GM23338 (cell line): ENCODE measurements around the gene FBP1. TPM values are rescaled to one million over a fixed set of nuclear protein-coding genes. Genes with fewer than 3 reads are reported as not detected.

ENCODE experiments used
- ATAC-seq: fragments of 200-7000 bp; cut with Tn5 transposase; 3 replicates; pipeline ENCODE4 v1.9.1; 2020
- DNase-seq: peaks from one replicate; pipeline ENCODE4 v3.0.0-alpha.2; 2015; ENCODE audit warnings: low spot score
- H2AFZ ChIP-seq: fragments of 200-600 bp; sonication (generic); 2 replicates; pipeline ENCODE4 v1.8.0; 2016; ENCODE audit warnings: antibody characterized with exemption, mild to moderate bottlenecking, moderate library complexity
- H3F3A ChIP-seq: fragments of 200-600 bp; sonication (generic); replicated peaks from 2 replicates; pipeline ENCODE4 v1.8.0; 2017; ENCODE audit warnings: antibody characterized with exemption, mixed run types, low read depth
- H3K27ac ChIP-seq: fragments of 200-600 bp; sonication (generic); 2 replicates; pipeline ENCODE4 v1.6.1; 2016; ENCODE audit warnings: low read depth
- H3K27me3 ChIP-seq: fragments of 200-600 bp; sonication (generic); 2 replicates; pipeline ENCODE4 v1.8.0; 2016; ENCODE audit warnings: mild to moderate bottlenecking, mixed run types, moderate library complexity; ENCODE audit not compliant: insufficient read depth
- H3K36me3 ChIP-seq: fragments of 200-600 bp; sonication (generic); 2 replicates; pipeline ENCODE4 v1.8.0; 2016; ENCODE audit warnings: mild to moderate bottlenecking; ENCODE audit not compliant: insufficient read depth
- H3K4me1 ChIP-seq: fragments of 200-600 bp; sonication (generic); 2 replicates; pipeline ENCODE4 v1.8.0; 2016; ENCODE audit warnings: mild to moderate bottlenecking, moderate library complexity; ENCODE audit not compliant: insufficient read depth
- H3K4me2 ChIP-seq: fragments of 200-600 bp; sonication (generic); 2 replicates; pipeline ENCODE4 v1.7.1; 2017; ENCODE audit warnings: mixed run types
- H3K4me3 ChIP-seq: fragments of 200-600 bp; sonication (generic); 2 replicates; pipeline ENCODE4 v1.6.1; 2016; ENCODE audit warnings: mixed run types
- H3K79me2 ChIP-seq: fragments of 200-600 bp; sonication (generic); replicated peaks from 2 replicates; pipeline ENCODE4 v1.8.0; 2017; ENCODE audit warnings: mild to moderate bottlenecking; ENCODE audit not compliant: insufficient read depth
- H3K9me2 ChIP-seq: fragments of 200-600 bp; sonication (generic); 2 replicates; pipeline ENCODE4 v1.8.0; 2017; ENCODE audit not compliant: insufficient read depth
- H4K20me1 ChIP-seq: fragments of 200-600 bp; sonication (generic); replicated peaks from 2 replicates; pipeline ENCODE4 v1.8.0; 2017; ENCODE audit warnings: mild to moderate bottlenecking; ENCODE audit not compliant: insufficient read depth
- H3K27ac Mint-ChIP-seq: 2 replicates; pipeline ENCODE4 v1.8.0; 2020; ENCODE audit warnings: inconsistent platforms, mild to moderate bottlenecking, moderate library complexity, mixed read lengths
- H3K27me3 Mint-ChIP-seq: 3 replicates; pipeline ENCODE4 v1.8.0; 2022; ENCODE audit warnings: low read depth, mild to moderate bottlenecking, moderate library complexity, mixed read lengths, inconsistent platforms; ENCODE audit not compliant: insufficient read depth, poor library complexity
- H3K36me3 Mint-ChIP-seq: 3 replicates; pipeline ENCODE4 v1.8.0; 2021; ENCODE audit warnings: low read depth, mild to moderate bottlenecking, inconsistent platforms, moderate library complexity, mixed read lengths
- H3K4me1 Mint-ChIP-seq: 3 replicates; pipeline ENCODE4 v1.8.0; 2020; ENCODE audit warnings: mild to moderate bottlenecking, inconsistent platforms, mixed read lengths
- H3K4me3 Mint-ChIP-seq: 3 replicates; pipeline ENCODE4 v1.8.0; 2021; ENCODE audit warnings: moderate library complexity, mild to moderate bottlenecking, inconsistent platforms, mixed read lengths
- H3K9me3 Mint-ChIP-seq: 3 replicates; pipeline ENCODE4 v1.8.0; 2020; ENCODE audit warnings: moderate library complexity, mild to moderate bottlenecking, inconsistent platforms, mixed read lengths
- CREB1 ChIP-seq: fragments of 250-450 bp; sonication (Bioruptor Pico); IDR thresholded peaks from 2 replicates; pipeline ENCODE4 v1.5.0; 2020; ENCODE audit warnings: low read depth, mild to moderate bottlenecking, moderate library complexity
- EZH2phosphoT487 ChIP-seq: fragments of 200-600 bp; sonication (generic); IDR thresholded peaks from one replicate; pipeline ENCODE4 v1.8.1; 2018; ENCODE audit warnings: antibody characterized with exemption; ENCODE audit not compliant: unreplicated experiment
- NANOG ChIP-seq: IDR thresholded peaks from 2 replicates; pipeline ENCODE4 v1.6.1; 2016; ENCODE audit warnings: antibody characterized with exemption, borderline replicate concordance
- POLR2AphosphoS5 ChIP-seq: IDR thresholded peaks from 2 replicates; pipeline ENCODE4 v1.6.1; 2016; ENCODE audit warnings: antibody characterized with exemption, low read depth
- STAT1 ChIP-seq: IDR thresholded peaks from one replicate; pipeline ENCODE4 v1.6.1; 2016; ENCODE audit warnings: antibody characterized with exemption; ENCODE audit not compliant: unreplicated experiment
- ZNF114 ChIP-seq: fragments of 250-450 bp; sonication (Bioruptor Pico); IDR thresholded peaks from 2 replicates; pipeline ENCODE4 v1.5.0; 2020; ENCODE audit warnings: mild to moderate bottlenecking, moderate library complexity
- ZNF331 ChIP-seq: fragments of 250-450 bp; sonication (Bioruptor Pico); IDR thresholded peaks from 2 replicates; pipeline ENCODE4 v1.5.0; 2020; ENCODE audit warnings: low read depth, mild to moderate bottlenecking, moderate library complexity
- polyA plus RNA-seq: library from polyadenylated mRNA; unstranded; fragments of >200 nt; fragmentation: Nextera tagmentation; extraction: Ambion mirVana; gene quantifications from 2 replicates; pipeline ENCODE4 v1.2.1, GENCODE V29; 2016
- total RNA-seq: library from RNA; depleted of rRNA; stranded (reverse); fragments of >200 nt; shearing (Covaris generic); gene quantifications from 2 replicates; pipeline ENCODE4 v1.2.3, GENCODE V29; 2014
- TF ChIP-seq, protein P1 (sequence below): fragments of 250-450 bp; sonication (Bioruptor Pico); IDR thresholded peaks from 2 replicates; pipeline ENCODE4 v1.5.0; 2020; ENCODE audit warnings: mild to moderate bottlenecking, moderate library complexity
- TF ChIP-seq, protein P2 (sequence below), 2 experiments: fragments of 200-600 bp in 1 of 2; sonication (generic) in 1 of 2; conservative IDR thresholded peaks; 2 replicates each; pipeline versions ENCODE4 v1.5.1 to v1.6.1; 2016 to 2017; ENCODE audit warnings: antibody characterized with exemption in 2 of 2, low read depth in 2 of 2, mild to moderate bottlenecking in 2 of 2, moderate library complexity in 1 of 2
- TF ChIP-seq, protein P3 (sequence below): IDR thresholded peaks from one replicate; pipeline ENCODE4 v1.6.1; 2018; ENCODE audit warnings: antibody characterized with exemption; ENCODE audit not compliant: unreplicated experiment

Gene FBP1
- total and polyA plus RNA-seq, 2 experiments from 2014 or later = 3.0 to 3.3 TPM

DNA sequence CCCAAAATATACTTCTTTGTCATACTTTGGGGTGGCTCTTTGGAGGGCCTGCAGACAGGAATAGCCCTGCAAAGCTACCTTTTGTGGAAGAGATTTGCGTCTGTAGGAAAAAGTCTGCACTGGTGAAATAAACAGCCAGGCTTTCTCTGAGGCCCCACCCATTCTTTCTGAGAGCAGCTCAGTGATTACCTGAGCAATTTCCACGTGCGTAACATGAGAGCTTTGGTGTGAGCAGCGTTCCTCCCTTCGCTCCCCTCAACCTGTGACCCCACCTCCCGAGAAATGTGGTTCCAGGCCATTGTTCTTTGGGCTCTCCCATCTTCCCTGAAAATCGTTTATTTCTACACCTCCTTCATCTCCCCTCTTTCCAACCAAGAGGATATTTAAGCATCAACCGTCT, 23.8 kb upstream of the FBP1 start (continued):
- TF ChIP-seq, protein P1, sequence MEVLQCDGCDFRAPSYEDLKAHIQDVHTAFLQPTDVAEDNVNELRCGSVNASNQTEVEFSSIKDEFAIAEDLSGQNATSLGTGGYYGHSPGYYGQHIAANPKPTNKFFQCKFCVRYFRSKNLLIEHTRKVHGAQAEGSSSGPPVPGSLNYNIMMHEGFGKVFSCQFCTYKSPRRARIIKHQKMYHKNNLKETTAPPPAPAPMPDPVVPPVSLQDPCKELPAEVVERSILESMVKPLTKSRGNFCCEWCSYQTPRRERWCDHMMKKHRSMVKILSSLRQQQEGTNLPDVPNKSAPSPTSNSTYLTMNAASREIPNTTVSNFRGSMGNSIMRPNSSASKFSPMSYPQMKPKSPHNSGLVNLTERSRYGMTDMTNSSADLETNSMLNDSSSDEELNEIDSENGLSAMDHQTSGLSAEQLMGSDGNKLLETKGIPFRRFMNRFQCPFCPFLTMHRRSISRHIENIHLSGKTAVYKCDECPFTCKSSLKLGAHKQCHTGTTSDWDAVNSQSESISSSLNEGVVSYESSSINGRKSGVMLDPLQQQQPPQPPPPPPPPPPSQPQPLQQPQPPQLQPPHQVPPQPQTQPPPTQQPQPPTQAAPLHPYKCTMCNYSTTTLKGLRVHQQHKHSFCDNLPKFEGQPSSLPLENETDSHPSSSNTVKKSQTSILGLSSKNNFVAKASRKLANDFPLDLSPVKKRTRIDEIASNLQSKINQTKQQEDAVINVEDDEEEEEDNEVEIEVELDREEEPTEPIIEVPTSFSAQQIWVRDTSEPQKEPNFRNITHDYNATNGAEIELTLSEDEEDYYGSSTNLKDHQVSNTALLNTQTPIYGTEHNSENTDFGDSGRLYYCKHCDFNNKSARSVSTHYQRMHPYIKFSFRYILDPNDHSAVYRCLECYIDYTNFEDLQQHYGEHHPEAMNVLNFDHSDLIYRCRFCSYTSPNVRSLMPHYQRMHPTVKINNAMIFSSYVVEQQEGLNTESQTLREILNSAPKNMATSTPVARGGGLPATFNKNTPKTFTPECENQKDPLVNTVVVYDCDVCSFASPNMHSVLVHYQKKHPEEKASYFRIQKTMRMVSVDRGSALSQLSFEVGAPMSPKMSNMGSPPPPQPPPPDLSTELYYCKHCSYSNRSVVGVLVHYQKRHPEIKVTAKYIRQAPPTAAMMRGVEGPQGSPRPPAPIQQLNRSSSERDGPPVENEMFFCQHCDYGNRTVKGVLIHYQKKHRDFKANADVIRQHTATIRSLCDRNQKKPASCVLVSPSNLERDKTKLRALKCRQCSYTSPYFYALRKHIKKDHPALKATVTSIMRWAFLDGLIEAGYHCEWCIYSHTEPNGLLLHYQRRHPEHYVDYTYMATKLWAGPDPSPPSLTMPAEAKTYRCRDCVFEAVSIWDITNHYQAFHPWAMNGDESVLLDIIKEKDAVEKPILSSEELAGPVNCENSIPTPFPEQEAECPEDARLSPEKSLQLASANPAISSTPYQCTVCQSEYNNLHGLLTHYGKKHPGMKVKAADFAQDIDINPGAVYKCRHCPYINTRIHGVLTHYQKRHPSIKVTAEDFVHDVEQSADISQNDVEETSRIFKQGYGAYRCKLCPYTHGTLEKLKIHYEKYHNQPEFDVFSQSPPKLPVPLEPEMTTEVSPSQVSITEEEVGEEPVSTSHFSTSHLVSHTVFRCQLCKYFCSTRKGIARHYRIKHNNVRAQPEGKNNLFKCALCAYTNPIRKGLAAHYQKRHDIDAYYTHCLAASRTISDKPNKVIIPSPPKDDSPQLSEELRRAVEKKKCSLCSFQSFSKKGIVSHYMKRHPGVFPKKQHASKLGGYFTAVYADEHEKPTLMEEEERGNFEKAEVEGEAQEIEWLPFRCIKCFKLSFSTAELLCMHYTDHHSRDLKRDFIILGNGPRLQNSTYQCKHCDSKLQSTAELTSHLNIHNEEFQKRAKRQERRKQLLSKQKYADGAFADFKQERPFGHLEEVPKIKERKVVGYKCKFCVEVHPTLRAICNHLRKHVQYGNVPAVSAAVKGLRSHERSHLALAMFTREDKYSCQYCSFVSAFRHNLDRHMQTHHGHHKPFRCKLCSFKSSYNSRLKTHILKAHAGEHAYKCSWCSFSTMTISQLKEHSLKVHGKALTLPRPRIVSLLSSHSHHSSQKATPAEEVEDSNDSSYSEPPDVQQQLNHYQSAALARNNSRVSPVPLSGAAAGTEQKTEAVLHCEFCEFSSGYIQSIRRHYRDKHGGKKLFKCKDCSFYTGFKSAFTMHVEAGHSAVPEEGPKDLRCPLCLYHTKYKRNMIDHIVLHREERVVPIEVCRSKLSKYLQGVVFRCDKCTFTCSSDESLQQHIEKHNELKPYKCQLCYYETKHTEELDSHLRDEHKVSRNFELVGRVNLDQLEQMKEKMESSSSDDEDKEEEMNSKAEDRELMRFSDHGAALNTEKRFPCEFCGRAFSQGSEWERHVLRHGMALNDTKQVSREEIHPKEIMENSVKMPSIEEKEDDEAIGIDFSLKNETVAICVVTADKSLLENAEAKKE (CRISPR knock-in tag) = no peak
- TF ChIP-seq, protein P2, sequence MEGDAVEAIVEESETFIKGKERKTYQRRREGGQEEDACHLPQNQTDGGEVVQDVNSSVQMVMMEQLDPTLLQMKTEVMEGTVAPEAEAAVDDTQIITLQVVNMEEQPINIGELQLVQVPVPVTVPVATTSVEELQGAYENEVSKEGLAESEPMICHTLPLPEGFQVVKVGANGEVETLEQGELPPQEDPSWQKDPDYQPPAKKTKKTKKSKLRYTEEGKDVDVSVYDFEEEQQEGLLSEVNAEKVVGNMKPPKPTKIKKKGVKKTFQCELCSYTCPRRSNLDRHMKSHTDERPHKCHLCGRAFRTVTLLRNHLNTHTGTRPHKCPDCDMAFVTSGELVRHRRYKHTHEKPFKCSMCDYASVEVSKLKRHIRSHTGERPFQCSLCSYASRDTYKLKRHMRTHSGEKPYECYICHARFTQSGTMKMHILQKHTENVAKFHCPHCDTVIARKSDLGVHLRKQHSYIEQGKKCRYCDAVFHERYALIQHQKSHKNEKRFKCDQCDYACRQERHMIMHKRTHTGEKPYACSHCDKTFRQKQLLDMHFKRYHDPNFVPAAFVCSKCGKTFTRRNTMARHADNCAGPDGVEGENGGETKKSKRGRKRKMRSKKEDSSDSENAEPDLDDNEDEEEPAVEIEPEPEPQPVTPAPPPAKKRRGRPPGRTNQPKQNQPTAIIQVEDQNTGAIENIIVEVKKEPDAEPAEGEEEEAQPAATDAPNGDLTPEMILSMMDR (conservative IDR thresholded peaks at IDR 0.05; ENCODE audit: low read depth in 2 of 2) = no peak
- no peak for TF ChIP-seq CREB1 (CRISPR knock-in tag)

- Mint-ChIP-seq H3K4me1 (peaks cover 22% of the 10 kb centered on the region), H3K27ac (no peak overlapping the region), H3K27me3 (peaks cover 4% of the 10 kb centered on the region), H3K9me3 (no peaks in the 10 kb centered on the region), H3K4me3 (no peak overlapping the region), H3K36me3 (no peaks in the 10 kb centered on the region; the same call in 2 of the 3 replicates)
- peaks cover 6% of the 10 kb centered on the region for H3K4me1 ChIP-seq
- H2AFZ ChIP-seq = 0 out of 2 replicates have a peak overlapping the region, but pooled peaks have one; percentile 86
- H3K27ac ChIP-seq = no peak overlapping the region
- no peaks in the 10 kb centered on the region for H3K27me3 ChIP-seq
- no peaks in the 10 kb centered on the region for H3K9me2 ChIP-seq
- peak; percentile 36; the same call in 2 of the 3 replicates for ATAC-seq
- no peaks in the 10 kb centered on the region for H3K79me2 ChIP-seq
- no peak for DNase-seq
- no peak overlapping the region for H3K4me2 ChIP-seq
- no peak overlapping the region for H3K4me3 ChIP-seq
- no peaks in the 10 kb centered on the region for H3F3A ChIP-seq
- no peaks in the 10 kb centered on the region for H3K36me3 ChIP-seq
- no peaks in the 10 kb centered on the region for H4K20me1 ChIP-seq
- TF ChIP-seq ZNF331 = no peak
- no peak for TF ChIP-seq NANOG
- no peak for TF ChIP-seq ZNF114 (CRISPR knock-in tag)
- no peak for TF ChIP-seq POLR2AphosphoS5
- TF ChIP-seq, protein P3, sequence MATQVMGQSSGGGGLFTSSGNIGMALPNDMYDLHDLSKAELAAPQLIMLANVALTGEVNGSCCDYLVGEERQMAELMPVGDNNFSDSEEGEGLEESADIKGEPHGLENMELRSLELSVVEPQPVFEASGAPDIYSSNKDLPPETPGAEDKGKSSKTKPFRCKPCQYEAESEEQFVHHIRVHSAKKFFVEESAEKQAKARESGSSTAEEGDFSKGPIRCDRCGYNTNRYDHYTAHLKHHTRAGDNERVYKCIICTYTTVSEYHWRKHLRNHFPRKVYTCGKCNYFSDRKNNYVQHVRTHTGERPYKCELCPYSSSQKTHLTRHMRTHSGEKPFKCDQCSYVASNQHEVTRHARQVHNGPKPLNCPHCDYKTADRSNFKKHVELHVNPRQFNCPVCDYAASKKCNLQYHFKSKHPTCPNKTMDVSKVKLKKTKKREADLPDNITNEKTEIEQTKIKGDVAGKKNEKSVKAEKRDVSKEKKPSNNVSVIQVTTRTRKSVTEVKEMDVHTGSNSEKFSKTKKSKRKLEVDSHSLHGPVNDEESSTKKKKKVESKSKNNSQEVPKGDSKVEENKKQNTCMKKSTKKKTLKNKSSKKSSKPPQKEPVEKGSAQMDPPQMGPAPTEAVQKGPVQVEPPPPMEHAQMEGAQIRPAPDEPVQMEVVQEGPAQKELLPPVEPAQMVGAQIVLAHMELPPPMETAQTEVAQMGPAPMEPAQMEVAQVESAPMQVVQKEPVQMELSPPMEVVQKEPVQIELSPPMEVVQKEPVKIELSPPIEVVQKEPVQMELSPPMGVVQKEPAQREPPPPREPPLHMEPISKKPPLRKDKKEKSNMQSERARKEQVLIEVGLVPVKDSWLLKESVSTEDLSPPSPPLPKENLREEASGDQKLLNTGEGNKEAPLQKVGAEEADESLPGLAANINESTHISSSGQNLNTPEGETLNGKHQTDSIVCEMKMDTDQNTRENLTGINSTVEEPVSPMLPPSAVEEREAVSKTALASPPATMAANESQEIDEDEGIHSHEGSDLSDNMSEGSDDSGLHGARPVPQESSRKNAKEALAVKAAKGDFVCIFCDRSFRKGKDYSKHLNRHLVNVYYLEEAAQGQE = no peak
- TF ChIP-seq STAT1 = no peak
- no peak for TF ChIP-seq EZH2phosphoT487
Observed at GRCh38 chr9:94657021-94657725, 17.9 kb upstream of the FBP1 start.
